Occipital lobe (tissue), 2 donors: ENCODE data around the gene TNFSF12. TPM values are rescaled to one million over a fixed set of nuclear protein-coding genes. Genes with fewer than 3 reads are reported as not detected.
A peak's percentile ranks its signal among the peaks of the same experiment; 100 is the strongest.

Experiments
- DNase-seq: peaks from one replicate; lab custom pipeline; 2025; lab: John Stamatoyannopoulos, UW
- total RNA-seq: library from RNA; depleted of rRNA; stranded (reverse); fragments of >200 nt; gene quantifications from one replicate; pipeline ENCODE4 v1.2.3, GENCODE V29; 2014

TNFSF12 gene
- total RNA-seq, 1 donor from 2014 or later = 3.3 TPM

DNA sequence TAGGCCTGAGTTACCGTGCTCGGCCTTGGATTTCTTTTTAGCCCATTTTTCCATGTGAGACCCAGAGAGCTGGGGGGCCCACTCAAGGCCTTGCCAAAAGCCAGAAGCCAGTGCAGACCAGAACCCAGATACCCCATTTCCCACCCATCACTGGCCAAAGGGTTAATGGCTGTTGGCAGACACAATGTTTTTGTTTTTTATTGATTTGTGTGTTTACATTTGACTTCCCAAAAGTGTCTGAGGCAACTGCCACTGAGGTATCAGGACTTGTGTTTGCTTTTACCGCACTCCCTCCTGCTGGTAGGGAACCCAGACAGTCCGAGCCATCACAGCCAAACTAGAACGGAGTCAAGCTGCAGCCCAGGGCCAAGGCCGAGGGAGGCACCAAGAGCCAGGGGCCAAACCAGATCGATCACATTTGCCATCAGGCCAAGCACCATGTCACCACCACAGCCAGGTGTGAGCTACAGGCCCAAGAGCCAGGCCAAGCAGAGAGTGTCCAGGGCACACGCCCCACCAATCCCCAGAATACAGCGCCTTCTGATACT lies 7.7 kb upstream of the TNFSF12 start:
- DNase-seq = no peak

DNA sequence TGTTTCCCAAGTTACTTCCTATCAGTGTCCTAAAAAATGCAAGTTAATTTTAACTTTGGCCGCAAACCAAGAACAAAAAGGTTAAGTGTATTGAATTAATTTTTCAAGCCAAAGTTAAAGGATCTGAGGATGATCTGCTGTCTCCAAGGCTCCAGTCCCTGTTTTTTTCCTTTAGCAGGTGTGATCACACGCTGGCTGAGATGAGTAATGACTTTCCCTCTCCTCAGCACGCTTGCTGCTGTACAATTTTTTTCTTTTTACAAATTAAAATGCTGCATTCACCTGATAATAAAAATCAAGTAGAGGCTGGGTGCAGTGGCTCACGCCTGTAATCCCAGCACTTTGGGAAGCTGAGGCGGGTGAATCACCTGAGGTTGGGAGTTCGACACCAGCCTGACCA lies 3.9 kb upstream of the TNFSF12 start:
- DNase-seq = no peak

DNA sequence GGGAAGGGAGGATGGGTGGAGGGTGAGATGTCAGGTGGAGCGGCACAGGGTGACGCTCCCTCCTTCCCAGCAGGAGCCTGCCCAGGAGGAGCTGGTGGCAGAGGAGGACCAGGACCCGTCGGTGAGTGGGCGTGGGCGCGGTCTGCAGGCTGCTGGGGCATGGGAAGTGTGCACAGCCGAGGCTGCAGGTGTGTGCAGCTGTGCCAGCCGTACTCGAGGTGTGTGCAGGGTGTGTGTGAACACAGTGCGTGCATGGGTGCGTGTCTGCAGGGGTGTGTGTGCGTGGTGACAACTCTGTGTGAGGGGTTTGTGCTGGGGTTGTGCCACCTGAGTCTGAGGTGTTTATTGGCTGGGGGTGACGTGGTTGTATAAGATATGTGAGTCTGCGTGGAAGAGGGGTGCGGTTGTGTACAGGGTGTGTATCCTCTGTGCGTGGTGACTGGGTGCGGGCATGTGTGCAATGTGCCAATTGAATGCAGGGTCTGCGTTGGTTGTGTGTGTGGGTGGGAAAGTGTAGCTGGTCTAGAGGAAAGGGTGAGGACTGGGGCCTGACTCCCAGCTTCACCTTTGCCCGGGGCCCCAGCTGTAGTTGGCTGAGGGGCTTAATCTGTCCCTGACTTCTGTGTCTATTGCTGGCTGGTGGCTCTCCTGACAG lies 670 bp downstream of the TNFSF12 start:
- DNase-seq = peak; percentile 17

DNA sequence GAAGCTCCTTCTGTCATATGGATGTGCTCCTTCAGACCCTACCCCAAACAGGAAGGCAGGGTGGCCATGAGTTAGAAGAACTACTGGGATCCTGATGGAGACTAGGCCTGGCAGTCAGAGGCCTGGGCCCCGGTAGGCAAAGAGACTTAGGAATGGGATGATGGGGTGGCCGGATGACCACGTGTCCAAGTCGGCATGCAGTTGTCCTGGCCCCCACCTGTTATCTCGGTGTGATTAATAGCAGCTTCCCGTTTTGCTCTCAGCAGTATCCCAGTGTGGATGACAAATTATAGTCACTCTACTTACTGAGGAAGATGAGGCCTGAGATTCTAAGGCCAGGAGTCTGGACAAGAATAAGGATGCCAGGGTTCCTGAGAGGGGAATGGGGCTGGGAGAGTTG lies 1.5 kb downstream of the TNFSF12 start:
- no peak for DNase-seq

DNA sequence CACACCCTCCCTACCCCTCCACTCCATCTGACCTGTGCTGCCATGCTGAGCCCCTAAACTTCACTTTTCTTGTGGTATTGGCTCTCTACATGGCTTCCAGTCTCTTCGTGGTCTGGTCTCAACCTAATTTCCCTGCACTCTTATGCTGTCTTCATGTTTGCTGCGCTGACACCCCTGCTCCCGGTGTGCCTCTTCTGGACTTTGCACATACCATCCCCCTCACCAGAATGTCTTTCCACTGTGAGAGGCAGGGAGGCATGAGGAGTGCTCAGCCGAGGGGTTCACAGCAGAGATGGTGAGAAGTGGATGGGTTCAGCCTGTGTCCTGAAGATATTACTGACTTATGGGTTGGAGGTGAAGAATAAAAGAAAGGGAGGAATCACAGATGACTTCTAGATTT lies 2.5 kb downstream of the TNFSF12 start:
- no peak for DNase-seq

DNA sequence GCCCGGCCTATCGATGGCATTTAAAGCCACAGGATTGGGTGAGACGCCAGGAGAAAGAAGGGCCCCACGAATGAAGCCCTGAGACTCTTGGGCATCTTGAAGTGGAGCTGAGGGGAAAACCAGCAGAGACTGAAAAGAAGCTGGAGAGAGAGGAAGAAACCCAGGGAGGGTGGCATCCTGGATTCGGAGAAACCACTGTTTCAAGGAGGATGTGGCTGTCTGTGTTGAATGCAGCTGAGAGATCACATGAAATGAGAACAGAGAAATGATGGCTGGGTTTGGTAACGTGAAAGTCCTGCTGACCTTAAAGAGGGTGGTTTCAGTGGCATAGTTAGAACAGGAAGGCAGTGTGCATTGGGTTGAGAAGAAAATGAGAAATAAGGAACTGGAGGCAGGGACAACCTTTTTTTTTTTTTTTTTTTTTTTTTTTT lies 3.8 kb downstream of the TNFSF12 start:
- DNase-seq = no peak

DNA sequence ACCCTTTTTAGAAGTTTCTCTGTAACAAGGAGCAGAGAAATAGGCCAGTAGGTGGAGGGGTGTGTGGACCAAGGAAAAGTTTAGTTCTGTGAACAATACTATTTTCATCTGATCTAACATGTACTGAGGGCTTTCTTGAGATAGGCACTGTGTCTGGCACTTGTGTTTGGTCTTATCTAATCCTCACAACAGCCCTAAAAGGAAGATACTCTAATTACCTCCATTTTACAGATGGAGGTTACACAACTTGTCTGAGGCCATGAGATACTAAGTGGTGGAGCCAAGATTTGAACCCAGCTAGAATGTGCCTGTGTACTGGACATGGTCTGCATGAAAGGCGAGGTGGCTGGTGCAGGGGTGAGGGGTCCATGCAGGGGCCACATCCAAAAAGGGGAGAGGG lies 4.5 kb downstream of the TNFSF12 start:
- no peak for DNase-seq

DNA sequence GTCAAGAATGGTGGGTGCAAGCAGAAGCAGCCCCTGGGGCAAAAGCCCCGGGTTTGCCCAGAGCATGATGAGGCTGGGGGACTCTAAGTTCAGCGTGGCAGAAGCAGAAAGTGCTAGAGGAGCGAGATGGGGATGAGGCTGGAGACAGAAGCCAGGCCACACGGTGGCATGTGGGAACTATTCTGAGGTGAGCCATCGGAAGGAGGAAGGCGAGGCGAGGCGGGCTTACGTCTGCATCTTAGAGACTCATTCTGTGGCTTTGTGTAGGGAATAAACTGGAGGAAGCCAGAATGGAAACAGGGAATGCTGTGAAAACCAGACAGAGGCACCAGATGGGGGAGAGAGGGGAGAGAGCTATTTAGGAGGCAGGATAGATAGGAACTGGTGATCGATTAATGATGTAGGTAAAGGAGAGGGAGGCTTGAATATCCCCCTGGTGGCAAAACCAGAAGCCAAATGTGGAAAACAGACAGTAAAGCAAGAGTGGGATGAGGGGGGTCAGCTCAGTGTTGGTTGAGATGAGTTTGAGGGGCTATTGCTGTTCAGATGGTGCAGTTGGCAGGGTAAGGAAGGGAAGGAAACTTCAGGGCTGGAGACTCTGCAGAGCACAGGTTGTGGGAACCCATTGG lies 6.6 kb downstream of the TNFSF12 start:
- DNase-seq = no peak

DNA sequence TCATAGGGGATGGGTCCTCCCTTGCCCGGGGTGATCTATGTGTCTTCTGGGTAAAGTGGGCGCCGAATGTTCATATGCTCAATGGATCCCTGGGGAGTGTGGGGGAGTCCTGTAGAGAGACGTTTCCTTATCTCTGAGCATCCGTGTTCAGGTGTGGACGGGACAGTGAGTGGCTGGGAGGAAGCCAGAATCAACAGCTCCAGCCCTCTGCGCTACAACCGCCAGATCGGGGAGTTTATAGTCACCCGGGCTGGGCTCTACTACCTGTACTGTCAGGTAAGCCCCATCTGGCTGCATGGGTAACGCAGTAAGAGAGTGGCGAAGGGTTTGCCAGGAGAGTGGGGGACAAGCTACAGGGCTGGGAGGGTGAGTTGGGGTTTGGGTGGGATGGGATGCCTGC lies 7.8 kb downstream of the TNFSF12 start:
- no peak for DNase-seq

DNA sequence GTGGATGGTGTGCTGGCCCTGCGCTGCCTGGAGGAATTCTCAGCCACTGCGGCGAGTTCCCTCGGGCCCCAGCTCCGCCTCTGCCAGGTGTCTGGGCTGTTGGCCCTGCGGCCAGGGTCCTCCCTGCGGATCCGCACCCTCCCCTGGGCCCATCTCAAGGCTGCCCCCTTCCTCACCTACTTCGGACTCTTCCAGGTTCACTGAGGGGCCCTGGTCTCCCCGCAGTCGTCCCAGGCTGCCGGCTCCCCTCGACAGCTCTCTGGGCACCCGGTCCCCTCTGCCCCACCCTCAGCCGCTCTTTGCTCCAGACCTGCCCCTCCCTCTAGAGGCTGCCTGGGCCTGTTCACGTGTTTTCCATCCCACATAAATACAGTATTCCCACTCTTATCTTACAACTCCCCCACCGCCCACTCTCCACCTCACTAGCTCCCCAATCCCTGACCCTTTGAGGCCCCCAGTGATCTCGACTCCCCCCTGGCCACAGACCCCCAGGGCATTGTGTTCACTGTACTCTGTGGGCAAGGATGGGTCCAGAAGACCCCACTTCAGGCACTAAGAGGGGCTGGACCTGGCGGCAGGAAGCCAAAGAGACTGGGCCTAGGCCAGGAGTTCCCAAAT lies 8.4 kb downstream of the TNFSF12 start:
- no peak for DNase-seq

DNA sequence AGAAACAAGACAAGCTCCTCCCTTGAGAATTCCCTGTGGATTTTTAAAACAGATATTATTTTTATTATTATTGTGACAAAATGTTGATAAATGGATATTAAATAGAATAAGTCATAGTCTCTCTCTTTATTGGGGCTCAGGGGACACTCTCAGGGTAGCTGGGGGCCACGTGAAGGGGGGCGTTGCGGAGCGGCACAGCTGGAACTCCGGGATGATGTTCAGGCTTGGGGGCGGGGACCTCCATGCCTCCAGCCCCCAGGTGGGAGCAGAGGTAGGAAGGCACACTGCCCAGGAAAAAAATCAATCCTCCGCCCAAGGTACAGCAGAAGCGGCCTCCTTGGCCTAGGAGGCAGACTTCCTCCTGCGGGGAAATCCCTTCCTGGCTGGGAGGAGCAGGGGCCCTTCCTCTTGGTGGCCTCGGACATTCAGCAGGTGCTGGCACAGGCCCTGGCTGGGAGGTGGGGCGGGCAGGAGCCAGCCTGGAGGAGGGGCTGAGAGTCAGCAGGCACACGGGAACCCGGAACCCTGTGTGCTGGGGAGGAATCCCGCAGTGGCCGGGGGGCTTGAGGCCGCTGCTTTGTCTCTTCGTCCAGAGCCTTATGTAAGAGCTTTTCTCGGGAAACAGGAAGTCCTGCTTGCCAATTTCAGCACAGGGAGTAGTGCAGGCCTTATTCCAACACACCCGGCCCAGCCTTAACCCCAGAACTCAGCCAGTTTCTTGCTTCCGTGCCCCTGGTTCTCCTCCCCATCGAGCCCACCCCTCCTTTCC lies 9.1 kb downstream of the TNFSF12 start:
- peak; percentile 59 for DNase-seq

DNA sequence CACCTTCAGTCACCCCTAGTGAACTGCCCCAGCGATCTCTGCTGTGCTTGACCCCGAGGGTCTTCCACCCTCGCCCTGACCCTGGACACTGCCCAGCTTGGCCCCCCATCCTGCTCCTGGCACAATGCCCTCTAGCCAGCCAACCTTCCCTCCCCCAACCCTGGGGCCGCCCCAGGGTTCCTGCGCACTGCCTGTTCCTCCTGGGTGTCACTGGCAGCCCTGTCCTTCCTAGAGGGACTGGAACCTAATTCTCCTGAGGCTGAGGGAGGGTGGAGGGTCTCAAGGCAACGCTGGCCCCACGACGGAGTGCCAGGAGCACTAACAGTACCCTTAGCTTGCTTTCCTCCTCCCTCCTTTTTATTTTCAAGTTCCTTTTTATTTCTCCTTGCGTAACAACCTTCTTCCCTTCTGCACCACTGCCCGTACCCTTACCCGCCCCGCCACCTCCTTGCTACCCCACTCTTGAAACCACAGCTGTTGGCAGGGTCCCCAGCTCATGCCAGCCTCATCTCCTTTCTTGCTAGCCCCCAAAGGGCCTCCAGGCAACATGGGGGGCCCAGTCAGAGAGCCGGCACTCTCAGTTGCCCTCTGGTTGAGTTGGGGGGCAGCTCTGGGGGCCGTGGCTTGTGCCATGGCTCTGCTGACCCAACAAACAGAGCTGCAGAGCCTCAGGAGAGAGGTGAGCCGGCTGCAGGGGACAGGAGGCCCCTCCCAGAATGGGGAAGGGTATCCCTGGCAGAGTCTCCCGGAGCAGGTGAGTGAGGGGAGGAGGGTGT lies 9.9 kb downstream of the TNFSF12 start, which contains the start of gene TNFSF13:
TNFSF13 (plus strand) TSS at position 207 of the 776 bp plus-strand sequence; CDS start at position 497, 290 bp downstream.
- DNase-seq = no peak

DNA sequence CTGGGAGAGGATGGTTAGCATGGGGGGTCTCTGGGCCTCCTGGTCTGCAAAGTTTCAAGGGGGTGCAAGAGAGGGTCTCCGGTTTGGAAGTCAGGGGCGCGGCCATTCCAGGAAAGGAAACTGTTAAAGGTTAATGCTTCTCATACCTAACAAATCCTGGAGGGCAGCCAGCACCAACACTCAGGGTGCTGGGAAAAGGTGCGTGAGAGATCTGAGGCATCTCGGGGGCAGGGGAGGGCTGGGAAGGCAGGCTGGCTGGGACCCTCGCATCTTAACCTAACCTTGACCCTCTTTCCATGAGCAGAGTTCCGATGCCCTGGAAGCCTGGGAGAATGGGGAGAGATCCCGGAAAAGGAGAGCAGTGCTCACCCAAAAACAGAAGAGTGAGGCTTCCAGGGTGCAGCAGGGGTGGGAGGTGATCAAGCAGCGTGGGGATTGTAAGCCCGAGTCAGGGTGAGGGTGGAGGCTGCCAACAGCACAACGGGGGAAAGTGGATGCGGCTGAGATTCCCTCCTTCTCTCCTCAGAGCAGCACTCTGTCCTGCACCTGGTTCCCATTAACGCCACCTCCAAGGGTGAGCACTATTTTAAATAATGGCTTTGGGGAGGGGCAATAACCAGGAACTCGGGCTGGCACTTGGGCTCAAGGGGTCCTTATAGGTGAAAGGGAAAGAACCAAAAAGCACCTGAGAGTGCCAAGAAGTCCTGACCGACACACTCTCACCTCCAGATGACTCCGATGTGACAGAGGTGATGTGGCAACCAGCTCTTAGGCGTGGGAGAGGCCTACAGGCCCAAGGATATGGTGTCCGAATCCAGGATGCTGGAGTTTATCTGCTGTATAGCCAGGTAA lies 10.7 kb downstream of the TNFSF12 start:
- no peak for DNase-seq

DNA sequence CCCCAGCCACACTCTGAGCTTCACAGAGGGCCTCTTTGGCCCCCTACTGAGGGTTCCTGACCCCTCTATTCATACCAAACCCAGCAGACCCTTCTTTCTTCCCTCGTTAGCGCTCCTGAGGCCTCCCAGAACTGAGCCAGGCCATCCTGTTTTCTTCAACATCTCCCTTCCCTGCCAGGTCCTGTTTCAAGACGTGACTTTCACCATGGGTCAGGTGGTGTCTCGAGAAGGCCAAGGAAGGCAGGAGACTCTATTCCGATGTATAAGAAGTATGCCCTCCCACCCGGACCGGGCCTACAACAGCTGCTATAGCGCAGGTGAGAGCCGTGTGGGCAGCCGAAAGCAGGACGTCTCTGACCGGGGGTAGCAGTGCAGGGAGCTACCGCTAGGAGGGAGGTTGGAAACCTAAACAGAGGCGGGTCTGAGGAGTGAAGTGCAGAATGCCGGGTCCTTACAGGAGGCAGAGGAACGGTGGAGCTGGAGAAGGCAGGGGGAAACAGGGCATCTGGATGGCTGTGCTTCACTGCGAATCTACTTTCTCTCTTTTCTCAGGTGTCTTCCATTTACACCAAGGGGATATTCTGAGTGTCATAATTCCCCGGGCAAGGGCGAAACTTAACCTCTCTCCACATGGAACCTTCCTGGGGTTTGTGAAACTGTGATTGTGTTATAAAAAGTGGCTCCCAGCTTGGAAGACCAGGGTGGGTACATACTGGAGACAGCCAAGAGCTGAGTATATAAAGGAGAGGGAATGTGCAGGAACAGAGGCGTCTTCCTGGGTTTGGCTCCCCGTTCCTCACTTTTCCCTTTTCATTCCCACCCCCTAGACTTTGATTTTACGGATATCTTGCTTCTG lies 11.5 kb downstream of the TNFSF12 start:
- DNase-seq = no peak

DNA sequence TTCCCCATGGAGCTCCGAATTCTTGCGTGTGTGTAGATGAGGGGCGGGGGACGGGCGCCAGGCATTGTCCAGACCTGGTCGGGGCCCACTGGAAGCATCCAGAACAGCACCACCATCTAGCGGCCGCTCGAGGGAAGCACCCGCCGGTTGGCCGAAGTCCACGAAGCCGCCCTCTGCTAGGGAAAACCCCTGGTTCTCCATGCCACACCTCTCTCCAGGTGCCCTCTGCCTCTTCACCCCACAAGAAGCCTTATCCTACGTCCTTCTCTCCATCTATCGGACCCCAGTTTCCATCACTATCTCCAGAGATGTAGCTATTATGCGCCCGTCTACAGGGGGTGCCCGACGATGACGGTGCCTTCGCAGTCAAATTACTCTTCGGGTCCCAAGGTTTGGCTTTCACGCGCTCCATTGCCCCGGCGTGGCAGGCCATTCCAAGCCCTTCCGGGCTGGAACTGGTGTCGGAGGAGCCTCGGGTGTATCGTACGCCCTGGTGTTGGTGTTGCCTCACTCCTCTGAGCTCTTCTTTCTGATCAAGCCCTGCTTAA lies 12.2 kb downstream of the TNFSF12 start:
- peak; percentile 64 for DNase-seq

DNA sequence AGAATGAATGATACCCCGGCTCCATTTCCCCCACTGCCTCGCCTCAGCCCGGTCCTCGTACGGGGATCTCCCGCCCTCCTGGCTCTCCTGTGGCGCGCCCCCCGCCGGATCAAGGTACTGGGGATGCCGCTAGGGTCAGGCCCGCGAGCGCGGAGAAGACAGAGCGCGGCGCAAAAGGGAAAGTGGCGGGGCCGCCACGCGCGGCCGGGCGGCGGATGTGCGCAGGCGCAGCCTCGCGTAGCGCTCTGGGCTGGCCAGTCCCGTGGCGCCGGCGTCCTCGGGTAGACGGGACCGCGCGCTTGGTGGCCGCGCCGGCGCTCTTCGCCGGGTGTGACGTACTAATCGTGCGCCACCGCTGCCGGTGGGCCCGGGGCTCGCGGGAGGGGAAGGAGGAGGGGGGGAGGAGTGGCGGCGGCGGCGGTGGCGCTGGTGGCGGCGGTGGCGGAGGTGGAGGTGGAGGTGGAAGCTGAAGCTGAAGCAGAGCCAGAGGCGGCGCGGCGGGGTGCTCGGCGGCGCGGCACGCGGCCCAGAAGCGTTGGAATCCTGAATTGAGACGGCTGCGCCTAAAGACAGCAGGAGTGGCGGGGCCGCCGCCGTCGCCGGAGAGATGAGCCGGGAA lies 12.8 kb downstream of the TNFSF12 start, which contains the start of gene SENP3:
SENP3 (plus strand) TSS at position 331 of the 619 bp plus-strand sequence. CDS start 1,158 bp downstream, outside the sequence.
- peak; percentile 82 for DNase-seq

DNA sequence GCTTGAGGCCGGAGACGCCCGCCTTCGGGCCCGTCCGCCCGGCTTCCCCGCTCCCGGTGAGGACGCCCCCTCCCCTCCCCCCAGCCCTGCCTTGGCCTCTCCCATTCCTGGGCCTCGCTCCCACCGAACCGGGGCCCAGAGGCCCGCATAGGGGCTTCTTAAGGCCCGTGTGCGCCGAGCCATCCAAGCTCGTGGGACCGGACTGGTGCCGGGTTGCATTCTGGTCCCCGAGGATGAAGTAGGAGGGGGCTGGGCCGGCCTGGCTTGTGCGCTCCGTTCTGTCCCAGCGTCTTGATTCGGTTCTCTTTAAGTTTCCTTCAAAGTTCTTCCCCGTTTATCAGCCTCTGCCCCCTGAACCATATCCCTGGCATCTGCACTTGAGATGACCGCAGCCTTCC lies 13.3 kb downstream of the TNFSF12 start:
- no peak for DNase-seq
